SH-SY5Y (cell line): Measurements from ENCODE around the gene TOR2A.

ENCODE experiments used
- GATA2 ChIP-seq: IDR thresholded peaks from 2 replicates; pipeline ENCODE4 v1.6.1; 2011; ENCODE audit warnings: mild to moderate bottlenecking, low read depth, low read length
- GATA3 ChIP-seq: IDR thresholded peaks from 2 replicates; pipeline ENCODE4 v1.6.1; 2011; ENCODE audit warnings: low read depth, mild to moderate bottlenecking, low read length, moderate library complexity

- TF ChIP-seq GATA2: no peak
- no peak for TF ChIP-seq GATA3
Observed at GRCh38 chr9:127717766-127718165, 17.3 kb downstream of the TOR2A start.
